Ishikawa (cell line): ENCODE results near the gene CLDN7.

ENCODE experiments used
- CEBPB ChIP-seq: IDR thresholded peaks from 2 replicates; pipeline ENCODE4 v1.6.1; 2012
- EP300 ChIP-seq: IDR thresholded peaks from 2 replicates; pipeline ENCODE4 v1.6.1; 2012; ENCODE audit warnings: borderline replicate concordance
- RAD21 ChIP-seq: IDR thresholded peaks from 2 replicates; pipeline ENCODE4 v1.6.1; 2012; ENCODE audit warnings: low read depth
- TCF12 ChIP-seq: IDR thresholded peaks from 2 replicates; pipeline ENCODE4 v1.6.1; 2012; ENCODE audit warnings: low read depth
- YY1 ChIP-seq: IDR thresholded peaks from 2 replicates; pipeline ENCODE4 v1.6.1; 2012; ENCODE audit warnings: low read depth
- ZBTB7A ChIP-seq: IDR thresholded peaks from 2 replicates; pipeline ENCODE4 v1.6.1; 2012; ENCODE audit warnings: low read depth
- TF ChIP-seq, protein P1 (sequence below): IDR thresholded peaks from 2 replicates; pipeline ENCODE4 v1.6.1; 2012
- TF ChIP-seq, protein P2 (sequence below): IDR thresholded peaks from 2 replicates; pipeline ENCODE4 v1.6.1; 2012; ENCODE audit warnings: low read depth, mild to moderate bottlenecking

DNA sequence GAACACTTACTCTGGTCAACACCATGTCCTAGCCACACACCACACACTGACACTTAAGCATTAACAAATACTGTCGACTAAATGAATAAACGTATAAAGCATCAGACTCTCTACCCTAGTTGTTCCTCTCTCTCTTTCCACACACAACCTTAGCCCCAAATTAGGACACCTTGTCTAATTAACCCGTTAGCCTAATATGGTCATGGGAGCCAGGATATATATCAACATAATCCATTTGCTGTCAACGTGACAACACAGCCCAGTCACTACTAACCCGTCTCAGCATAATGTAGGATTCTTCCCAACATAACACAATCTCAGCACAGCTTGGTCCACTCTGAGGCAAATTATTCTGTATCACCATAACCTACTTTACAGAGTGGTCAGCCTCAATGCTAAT lies 30.2 kb downstream of the CLDN7 start:
- TF ChIP-seq YY1, result no peak
- TF ChIP-seq, protein P1, sequence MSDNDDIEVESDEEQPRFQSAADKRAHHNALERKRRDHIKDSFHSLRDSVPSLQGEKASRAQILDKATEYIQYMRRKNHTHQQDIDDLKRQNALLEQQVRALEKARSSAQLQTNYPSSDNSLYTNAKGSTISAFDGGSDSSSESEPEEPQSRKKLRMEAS, result no peak
- no peak for TF ChIP-seq CEBPB
- no peak for TF ChIP-seq EP300
- TF ChIP-seq ZBTB7A, result no peak
- TF ChIP-seq RAD21, result no peak
- TF ChIP-seq, protein P2, sequence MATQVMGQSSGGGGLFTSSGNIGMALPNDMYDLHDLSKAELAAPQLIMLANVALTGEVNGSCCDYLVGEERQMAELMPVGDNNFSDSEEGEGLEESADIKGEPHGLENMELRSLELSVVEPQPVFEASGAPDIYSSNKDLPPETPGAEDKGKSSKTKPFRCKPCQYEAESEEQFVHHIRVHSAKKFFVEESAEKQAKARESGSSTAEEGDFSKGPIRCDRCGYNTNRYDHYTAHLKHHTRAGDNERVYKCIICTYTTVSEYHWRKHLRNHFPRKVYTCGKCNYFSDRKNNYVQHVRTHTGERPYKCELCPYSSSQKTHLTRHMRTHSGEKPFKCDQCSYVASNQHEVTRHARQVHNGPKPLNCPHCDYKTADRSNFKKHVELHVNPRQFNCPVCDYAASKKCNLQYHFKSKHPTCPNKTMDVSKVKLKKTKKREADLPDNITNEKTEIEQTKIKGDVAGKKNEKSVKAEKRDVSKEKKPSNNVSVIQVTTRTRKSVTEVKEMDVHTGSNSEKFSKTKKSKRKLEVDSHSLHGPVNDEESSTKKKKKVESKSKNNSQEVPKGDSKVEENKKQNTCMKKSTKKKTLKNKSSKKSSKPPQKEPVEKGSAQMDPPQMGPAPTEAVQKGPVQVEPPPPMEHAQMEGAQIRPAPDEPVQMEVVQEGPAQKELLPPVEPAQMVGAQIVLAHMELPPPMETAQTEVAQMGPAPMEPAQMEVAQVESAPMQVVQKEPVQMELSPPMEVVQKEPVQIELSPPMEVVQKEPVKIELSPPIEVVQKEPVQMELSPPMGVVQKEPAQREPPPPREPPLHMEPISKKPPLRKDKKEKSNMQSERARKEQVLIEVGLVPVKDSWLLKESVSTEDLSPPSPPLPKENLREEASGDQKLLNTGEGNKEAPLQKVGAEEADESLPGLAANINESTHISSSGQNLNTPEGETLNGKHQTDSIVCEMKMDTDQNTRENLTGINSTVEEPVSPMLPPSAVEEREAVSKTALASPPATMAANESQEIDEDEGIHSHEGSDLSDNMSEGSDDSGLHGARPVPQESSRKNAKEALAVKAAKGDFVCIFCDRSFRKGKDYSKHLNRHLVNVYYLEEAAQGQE, result no peak
- TF ChIP-seq TCF12, result no peak
